HG03558 (cell line): Measurements from ENCODE around the gene TAL2.
"Not testable (repeated sequence)": the region's sequence is repeated elsewhere in the genome, so short reads cannot be mapped to it uniquely, and the experiment has no call there.

Source experiments
- ATAC-seq: cut with Tn5 transposase; IDR thresholded peaks from one replicate; pipeline ENCODE4 v1.9.1; 2021; ENCODE audit warnings: moderate number of reproducible peaks; ENCODE audit not compliant: unreplicated experiment; ENCODE audit errors: extremely low read depth

The TAL2 gene

DNA sequence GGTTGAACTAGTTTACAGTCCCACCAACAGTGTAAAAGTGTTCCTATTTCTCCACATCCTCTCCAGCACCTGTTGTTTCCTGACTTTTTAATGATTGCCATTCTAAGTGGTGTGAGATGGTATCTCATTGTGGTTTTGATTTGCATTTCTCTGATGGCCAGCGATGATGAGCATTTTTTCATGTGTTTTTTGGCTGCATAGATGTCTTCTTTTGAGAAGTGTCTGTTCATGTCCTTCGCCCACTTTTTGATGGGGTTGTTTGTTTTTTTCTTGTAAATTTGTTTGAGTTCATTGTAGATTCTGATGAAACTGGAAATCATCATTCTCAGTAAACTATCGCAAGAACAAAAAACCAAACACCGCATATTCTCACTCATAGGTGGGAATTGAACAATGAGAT lies 41.4 kb downstream of the TAL2 start:
- not testable (repeated sequence) for ATAC-seq

DNA sequence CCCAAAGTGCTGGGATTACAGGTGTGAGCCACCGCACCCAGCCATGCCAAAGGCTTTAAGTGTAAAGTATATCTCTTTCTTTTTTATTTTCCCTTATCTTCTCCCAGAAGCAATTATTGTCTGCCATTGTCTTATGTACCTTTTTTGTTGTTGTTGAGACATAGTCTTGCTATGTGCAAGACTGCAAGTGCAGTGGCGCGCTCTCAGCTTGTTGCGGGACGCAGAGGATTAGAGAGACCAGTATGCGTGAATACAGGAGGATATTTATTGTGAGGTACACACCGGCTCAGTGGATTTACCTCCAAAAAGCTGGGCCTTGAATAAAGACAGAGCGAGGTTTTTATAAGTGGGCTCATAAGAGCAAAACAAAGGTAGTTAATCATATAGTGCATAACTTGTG lies 43.9 kb downstream of the TAL2 start:
- ATAC-seq: no peak

DNA sequence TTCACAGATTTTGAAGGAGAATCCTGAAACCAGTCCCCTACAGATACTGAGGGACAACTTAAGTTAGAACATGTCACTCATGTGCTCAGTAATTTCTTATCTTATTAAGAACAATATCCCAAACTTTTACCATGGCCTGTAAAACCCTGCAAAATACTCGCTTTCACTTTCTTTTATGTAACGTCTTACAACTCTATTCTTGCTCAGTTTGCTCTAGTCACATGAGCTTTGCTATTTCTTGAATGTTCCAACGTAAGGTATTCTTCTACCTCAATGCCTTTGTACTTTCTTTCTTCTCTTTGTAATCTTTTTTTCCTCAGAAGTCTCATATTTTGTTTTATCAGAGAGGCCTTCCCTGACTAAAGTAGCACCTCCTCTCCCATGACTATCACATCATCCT lies 46.1 kb downstream of the TAL2 start:
- no peak for ATAC-seq

DNA sequence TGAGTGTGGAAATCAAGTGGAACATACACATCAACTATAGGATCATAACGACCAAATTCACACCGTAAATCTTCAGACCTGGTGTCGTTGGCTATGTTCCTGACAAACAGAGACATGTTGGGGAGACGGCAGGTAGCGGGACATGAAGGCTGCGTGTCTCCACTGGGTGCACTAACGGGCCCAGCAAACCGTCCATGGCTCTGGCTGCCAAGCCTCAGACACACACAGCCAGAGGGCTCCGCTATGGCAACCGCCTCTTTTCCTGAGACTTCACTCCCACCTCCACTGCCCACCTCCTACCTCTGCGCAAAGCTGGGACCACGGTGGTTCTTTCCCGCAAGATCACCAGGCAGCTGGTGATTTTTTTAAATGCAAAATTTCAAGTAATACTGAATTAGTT lies 48.4 kb downstream of the TAL2 start:
- ATAC-seq: no peak

DNA sequence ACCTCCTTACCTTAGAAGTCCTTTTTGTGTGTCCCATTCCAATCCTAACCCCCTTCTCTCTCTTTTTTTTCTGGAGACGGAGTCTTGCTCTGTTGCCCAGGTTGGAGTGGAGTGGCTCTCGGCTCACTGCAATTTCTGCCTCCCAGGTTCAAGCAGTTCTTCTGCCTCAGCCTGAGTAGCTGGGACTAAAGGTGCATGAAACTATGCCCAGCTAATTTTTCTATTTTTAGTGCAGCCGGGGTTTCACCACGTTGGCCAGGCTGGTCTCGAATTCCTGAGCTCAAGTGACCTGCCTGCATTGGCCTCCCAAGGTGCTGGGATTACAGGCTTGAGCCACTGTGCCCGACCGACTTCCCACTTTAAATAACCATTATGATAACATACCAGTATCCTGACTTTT lies 49.6 kb downstream of the TAL2 start:
- no peak for ATAC-seq

DNA sequence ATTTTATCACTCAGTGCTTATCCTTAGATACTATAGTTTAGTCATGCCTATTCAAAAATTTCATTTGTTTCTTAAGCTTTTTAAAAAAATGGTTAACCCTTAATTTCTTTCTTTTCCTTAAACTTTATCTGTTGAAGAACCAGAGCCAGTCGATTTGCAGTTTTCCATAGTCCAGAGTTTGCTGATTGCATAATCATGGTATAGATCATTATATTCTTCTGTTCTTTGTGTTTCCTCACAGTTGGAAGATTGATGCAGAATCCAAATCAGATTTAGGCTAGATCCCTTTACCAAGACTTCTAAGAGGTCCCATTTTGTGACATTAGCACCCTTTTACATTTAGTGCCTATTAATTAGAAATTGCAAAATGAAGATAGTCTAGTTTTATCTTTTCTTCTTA lies 50.0 kb downstream of the TAL2 start:
- ATAC-seq: no peak
